Measurements from ENCODE around the gene MYOZ2.

DNA sequence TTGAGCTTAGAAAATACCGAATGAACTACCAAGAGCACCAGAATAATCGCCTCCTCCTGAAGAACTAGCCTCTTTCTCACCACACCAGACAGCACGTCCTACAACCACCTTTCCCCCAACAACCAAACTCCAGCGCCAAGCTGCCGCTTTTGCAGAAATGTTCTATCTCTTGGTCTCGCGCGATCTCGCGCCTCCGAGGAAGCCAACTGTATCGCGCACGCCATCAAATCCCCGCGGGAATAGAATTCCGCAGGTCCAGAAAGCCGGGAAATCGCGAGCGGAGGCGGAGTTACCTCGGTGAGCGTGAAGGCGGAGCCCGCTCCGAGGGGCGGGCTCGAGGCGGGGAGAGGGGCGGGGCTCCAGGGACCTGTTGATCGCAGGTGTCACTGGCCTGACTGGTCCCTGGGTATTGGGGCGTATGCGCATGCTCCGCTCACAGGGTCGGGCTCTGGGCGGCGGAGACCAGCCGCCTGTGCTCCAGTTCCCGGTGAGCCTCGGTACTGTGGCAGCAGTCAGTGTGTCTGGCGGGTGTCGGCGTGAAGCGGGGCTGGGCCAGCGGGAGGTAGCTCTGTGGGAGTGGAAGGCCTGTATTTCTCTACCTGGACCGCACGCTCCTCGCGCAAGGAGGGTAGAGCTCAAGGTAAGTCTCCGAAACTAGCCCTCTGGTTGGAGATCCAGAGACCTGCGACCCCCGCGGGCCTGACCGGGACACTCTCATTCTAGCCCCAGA, 76.8 kb downstream of the MYOZ2 start, which contains the start of gene USP53:
- TF ChIP-seq EP300 (IDR thresholded peaks at IDR 0.05): no peak
- no peak for TF ChIP-seq CTCF (IDR thresholded peaks at IDR 0.05)
- peak; percentile 22 to 90 (median 60) for TF ChIP-seq POLR2AphosphoS5 (IDR thresholded peaks at IDR 0.05)
- TF ChIP-seq POLR2A (IDR thresholded peaks at IDR 0.05): peak; percentile 78
